Prostate gland (tissue), 2 donors: ENCODE data around the gene SKIC8.

Experiments used
- POLR2AphosphoS5 ChIP-seq: sonication (generic); formaldehyde crosslinking; IDR thresholded peaks from one replicate; pipeline ENCODE4 v1.6.1; 2017; ENCODE audit warnings: antibody characterized with exemption
- TF ChIP-seq, protein P1 (sequence below), 4 experiments: fragments of 200-600 bp in 2 of 4; fragments of 450-650 bp in 2 of 4; sonication (generic) in 2 of 4; IDR thresholded peaks; 1 replicate in 3 of 4; 2 replicates in 1 of 4; pipeline ENCODE4 v1.5.1; 2016 to 2019; ENCODE audit warnings: antibody characterized with exemption in 4 of 4, mild to moderate bottlenecking in 2 of 4, moderate library complexity in 2 of 4

DNA sequence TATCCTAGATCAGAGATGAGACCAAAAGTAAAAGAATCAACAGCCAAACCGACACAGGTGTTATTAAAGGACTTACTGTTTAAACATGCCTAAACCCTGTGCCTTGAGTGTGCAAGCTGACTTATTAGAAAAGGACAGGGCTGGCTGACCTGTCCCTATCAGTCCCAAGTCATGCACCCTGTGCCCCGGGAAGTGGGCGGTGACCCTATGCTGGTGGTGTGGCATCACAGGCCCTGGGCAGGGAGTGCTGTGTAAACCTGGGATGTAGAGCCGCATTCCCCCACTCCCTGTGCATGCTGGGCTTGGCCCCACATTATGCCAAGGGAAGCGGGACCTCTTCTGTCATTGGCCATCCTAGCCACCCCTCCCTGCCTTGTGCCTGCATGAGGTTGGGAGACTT lies 24.4 kb downstream of the SKIC8 start:
- TF ChIP-seq, protein P1, sequence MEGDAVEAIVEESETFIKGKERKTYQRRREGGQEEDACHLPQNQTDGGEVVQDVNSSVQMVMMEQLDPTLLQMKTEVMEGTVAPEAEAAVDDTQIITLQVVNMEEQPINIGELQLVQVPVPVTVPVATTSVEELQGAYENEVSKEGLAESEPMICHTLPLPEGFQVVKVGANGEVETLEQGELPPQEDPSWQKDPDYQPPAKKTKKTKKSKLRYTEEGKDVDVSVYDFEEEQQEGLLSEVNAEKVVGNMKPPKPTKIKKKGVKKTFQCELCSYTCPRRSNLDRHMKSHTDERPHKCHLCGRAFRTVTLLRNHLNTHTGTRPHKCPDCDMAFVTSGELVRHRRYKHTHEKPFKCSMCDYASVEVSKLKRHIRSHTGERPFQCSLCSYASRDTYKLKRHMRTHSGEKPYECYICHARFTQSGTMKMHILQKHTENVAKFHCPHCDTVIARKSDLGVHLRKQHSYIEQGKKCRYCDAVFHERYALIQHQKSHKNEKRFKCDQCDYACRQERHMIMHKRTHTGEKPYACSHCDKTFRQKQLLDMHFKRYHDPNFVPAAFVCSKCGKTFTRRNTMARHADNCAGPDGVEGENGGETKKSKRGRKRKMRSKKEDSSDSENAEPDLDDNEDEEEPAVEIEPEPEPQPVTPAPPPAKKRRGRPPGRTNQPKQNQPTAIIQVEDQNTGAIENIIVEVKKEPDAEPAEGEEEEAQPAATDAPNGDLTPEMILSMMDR (IDR thresholded peaks at IDR 0.05) = no peak
- no peak for TF ChIP-seq POLR2AphosphoS5
